Glutamatergic neuron (in vitro differentiated cells): ENCODE results near the gene BTBD9. TPM values are rescaled to one million over a fixed set of nuclear protein-coding genes. Genes with fewer than 3 reads are reported as not detected.

Experiments used
- DNase-seq: peaks from one replicate; pipeline ENCODE4 v3.0.0; 2022
- H3K27ac Mint-ChIP-seq: one replicate; pipeline ENCODE4 v1.8.0; 2020; ENCODE audit warnings: mild to moderate bottlenecking, mixed read lengths, inconsistent platforms; ENCODE audit not compliant: unreplicated experiment
- H3K27me3 Mint-ChIP-seq: one replicate; pipeline ENCODE4 v1.8.0; 2020; ENCODE audit warnings: mild to moderate bottlenecking, moderate library complexity, mixed read lengths, inconsistent platforms; ENCODE audit not compliant: unreplicated experiment
- H3K36me3 Mint-ChIP-seq: one replicate; pipeline ENCODE4 v1.8.0; 2020; ENCODE audit warnings: mild to moderate bottlenecking, mixed read lengths, inconsistent platforms; ENCODE audit not compliant: unreplicated experiment
- H3K4me1 Mint-ChIP-seq: one replicate; pipeline ENCODE4 v1.8.0; 2020; ENCODE audit warnings: mild to moderate bottlenecking, low read depth, mixed read lengths, inconsistent platforms; ENCODE audit not compliant: unreplicated experiment
- H3K4me3 Mint-ChIP-seq: one replicate; pipeline ENCODE4 v1.8.0; 2020; ENCODE audit warnings: mild to moderate bottlenecking, mixed read lengths, inconsistent platforms; ENCODE audit not compliant: unreplicated experiment
- H3K9me3 Mint-ChIP-seq: one replicate; pipeline ENCODE4 v1.8.0; 2020; ENCODE audit warnings: mild to moderate bottlenecking, moderate library complexity, mixed read lengths, inconsistent platforms; ENCODE audit not compliant: unreplicated experiment
- CTCF ChIP-seq: fragments of 200-600 bp; sonication (generic); IDR thresholded peaks from one replicate; pipeline ENCODE4 v1.5.0; 2021; ENCODE audit not compliant: partially characterized antibody, unreplicated experiment
- total RNA-seq: library from RNA; stranded (reverse); fragmentation: NEBNext Ultra II Directional; extraction: Animal tissue kit (Norgen Biotek cat#: 25700); gene quantifications from one replicate; pipeline ENCODE4 v1.2.1, GENCODE V29; 2021; ENCODE audit not compliant: unreplicated experiment

The BTBD9 gene
- total RNA-seq, 1 donor from 2014 or later: 18.8 TPM

GRCh38 chr6:38216451-38216850 lies 423.3 kb downstream of the BTBD9 start:
- Mint-ChIP-seq H3K4me3 (no peak overlapping the region), H3K27ac (no peak overlapping the region), H3K4me1 (peaks cover 54% of the 10 kb centered on the region)

GRCh38 chr6:38215651-38216311 lies 423.9 kb downstream of the BTBD9 start:
- H3K36me3 Mint-ChIP-seq: no peaks in the 10 kb centered on the region
- no peak for DNase-seq
- H3K9me3 Mint-ChIP-seq: peaks cover 9% of the 10 kb centered on the region

More at GRCh38 chr6:38216451-38216850, 423.3 kb downstream of the BTBD9 start:
- Mint-ChIP-seq H3K27me3 (peaks cover 10% of the 10 kb centered on the region), H3K9me3 (peaks cover 12% of the 10 kb centered on the region), H3K36me3 (no peaks in the 10 kb centered on the region)
- TF ChIP-seq CTCF: no peak
- no peak for DNase-seq

GRCh38 chr6:38215225-38215624 lies 424.5 kb downstream of the BTBD9 start:
- peak; percentile 42 for DNase-seq
- peak overlapping the region; percentile 84 for H3K27ac Mint-ChIP-seq
- no peaks in the 10 kb centered on the region for H3K36me3 Mint-ChIP-seq
- H3K27me3 Mint-ChIP-seq: peaks cover 10% of the 10 kb centered on the region
- H3K4me3 Mint-ChIP-seq: peak overlapping the region; percentile 32
- H3K4me1 Mint-ChIP-seq: peaks cover 50% of the 10 kb centered on the region
- peaks cover 9% of the 10 kb centered on the region for H3K9me3 Mint-ChIP-seq
- no peak for TF ChIP-seq CTCF

More at GRCh38 chr6:38215651-38216311, 423.9 kb downstream of the BTBD9 start:
- no peak for TF ChIP-seq CTCF
- peaks cover 10% of the 10 kb centered on the region for H3K27me3 Mint-ChIP-seq
- peaks cover 48% of the 10 kb centered on the region for H3K4me1 Mint-ChIP-seq
- H3K4me3 Mint-ChIP-seq: peak overlapping the region; percentile 28
- peak overlapping the region; percentile 84 for H3K27ac Mint-ChIP-seq

GRCh38 chr6:38214159-38214558 lies 425.6 kb downstream of the BTBD9 start:
- H3K27me3 Mint-ChIP-seq: peaks cover 10% of the 10 kb centered on the region
- no peak for DNase-seq
- H3K27ac Mint-ChIP-seq: peak overlapping the region; percentile 88
- peaks cover 58% of the 10 kb centered on the region for H3K4me1 Mint-ChIP-seq
- H3K9me3 Mint-ChIP-seq: peaks cover 7% of the 10 kb centered on the region
- H3K36me3 Mint-ChIP-seq: no peaks in the 10 kb centered on the region
- peak overlapping the region; percentile 67 for H3K4me3 Mint-ChIP-seq
- TF ChIP-seq CTCF: no peak

GRCh38 chr6:38213251-38213658 lies 426.5 kb downstream of the BTBD9 start:
- no peak for TF ChIP-seq CTCF
- H3K9me3 Mint-ChIP-seq: peaks cover 7% of the 10 kb centered on the region
- H3K27ac Mint-ChIP-seq: peak overlapping the region; percentile 90
- no peak for DNase-seq
- peak overlapping the region; percentile 35 for H3K4me3 Mint-ChIP-seq
- H3K27me3 Mint-ChIP-seq: peaks cover 10% of the 10 kb centered on the region
- no peaks in the 10 kb centered on the region for H3K36me3 Mint-ChIP-seq
- H3K4me1 Mint-ChIP-seq: peaks cover 66% of the 10 kb centered on the region
